Upper lobe of left lung (tissue), 6 donors: ENCODE data around the gene CD300LG. TPM values are rescaled to one million over a fixed set of nuclear protein-coding genes. Genes with fewer than 3 reads are reported as not detected.
A peak's percentile ranks its signal among the peaks of the same experiment; 100 is the strongest.

Experiments
- ATAC-seq, 2 donors: fragments of 200-7000 bp; cut with Tn5 transposase; one replicate each; pipeline ENCODE4 v1.9.1; 2022; ENCODE audit warnings: mild to moderate bottlenecking in 2 of 2, moderate library complexity in 2 of 2; ENCODE audit not compliant: low FRiP score in 2 of 2
- DNase-seq, 2 donors: peaks; one replicate each; pipeline ENCODE4 v3.0.0-alpha.2; 2019 to 2020
- H3K27ac ChIP-seq, 4 donors: fragments of 200-600 bp; sonication (generic); one replicate each; pipeline ENCODE4 v1.5.1; 2016 to 2019
- H3K27me3 ChIP-seq, 4 donors: fragments of 200-600 bp; sonication (generic); one replicate each; pipeline ENCODE4 v1.5.1; 2017 to 2019
- H3K36me3 ChIP-seq, 4 donors: fragments of 200-600 bp; sonication (generic); one replicate each; pipeline ENCODE4 v1.5.1; 2016 to 2019
- H3K4me1 ChIP-seq, 4 donors: fragments of 200-600 bp; sonication (generic); one replicate each; pipeline ENCODE4 v1.5.1; 2018 to 2019
- H3K4me3 ChIP-seq, 4 donors: fragments of 200-600 bp; sonication (generic); one replicate each; pipeline ENCODE4 v1.5.1; 2017 to 2019; ENCODE audit warnings: mild to moderate bottlenecking in 2 of 4, moderate library complexity in 1 of 4
- H3K9me3 ChIP-seq, 4 donors: fragments of 200-600 bp; sonication (generic); one replicate each; pipeline ENCODE4 v1.5.1; 2018 to 2019
- CTCF ChIP-seq, 6 experiments: fragments of 450-650 bp in 4 of 6; fragments of 200-600 bp in 2 of 6; sonication (generic) in 2 of 6; IDR thresholded peaks; one replicate each; pipeline ENCODE4 v1.5.1; 2016 to 2019; ENCODE audit warnings: antibody characterized with exemption in 6 of 6
- EP300 ChIP-seq, 4 donors: sonication (generic); formaldehyde crosslinking; IDR thresholded peaks; one replicate each; pipeline ENCODE4 v1.5.1; 2017; ENCODE audit warnings: antibody characterized with exemption in 4 of 4, control low read depth in 2 of 4
- POLR2A ChIP-seq, 4 donors: fragments of 450-650 bp; IDR thresholded peaks; one replicate each; pipeline ENCODE4 v1.5.1; 2016 to 2017; ENCODE audit warnings: antibody characterized with exemption in 4 of 4, mild to moderate bottlenecking in 2 of 4
- POLR2AphosphoS5 ChIP-seq, 2 donors: sonication (generic); formaldehyde crosslinking; IDR thresholded peaks; one replicate each; pipeline ENCODE4 v1.5.1; 2017; ENCODE audit warnings: antibody characterized with exemption in 2 of 2
- WGBS, 2 donors: methylation state at CpG; one replicate each; pipeline ENCODE4 v1.1.5; 2017 to 2018; 5-methylcytosine and 5-hydroxymethylcytosine counted together
- total RNA-seq, 6 donors: library from RNA; depleted of rRNA in 4 of 6; stranded (reverse); fragments of >200 nt in 4 of 6; gene quantifications; one replicate each; pipeline versions ENCODE4 v1.1.0 to v1.2.1, GENCODE V29; 2016 to 2021
- donor health status: DM: no; HTN: no; CAD: no; lungs with moderate emphysema.
- donor health status: DM: no; HTN: yes; CAD: no; lungs with severe emphysema.

CD300LG gene
- total RNA-seq, 6 donors from 2014 or later = 0.71 to 65.9 (median 7.8) TPM

GRCh38 chr17:43831633-43832032 is 15.3 kb upstream of the CD300LG start:
- WGBS, 2 donors = 59 to 100% methylated on average over 1 to 8 of the region's 8 CpGs
- DNase-seq (peak in 1 of 2 donors; percentile 89), ATAC-seq (peak in 1 of 2 donors; percentile 50)
- Histone ChIP-seq H3K27me3 (peaks cover 0 to 7% (median 0%) of the 10 kb centered on the region in 4 donors), H3K4me3 (peak overlapping the region in 3 of 4 donors; percentile 69 to 87 (median 87)), H3K27ac (peak overlapping the region in 3 of 4 donors; percentile 75 to 90 (median 84)), H3K36me3 (peaks cover 0 to 40% (median 12%) of the 10 kb centered on the region in 4 donors), H3K9me3 (no peaks in the 10 kb centered on the region), H3K4me1 (peaks cover 26 to 43% (median 35%) of the 10 kb centered on the region in 4 donors)
- TF ChIP-seq EP300 (IDR thresholded peaks at IDR 0.05) (no peak), POLR2A (IDR thresholded peaks at IDR 0.05) (peak in 1 of 4 donors; percentile 10)

GRCh38 chr17:43832168-43832975 is 14.6 kb upstream of the CD300LG start:
- ATAC-seq = peak; percentile 20 to 88
- Histone ChIP-seq H3K27ac (peak overlapping the region; percentile 75 to 90 (median 81)), H3K9me3 (no peaks in the 10 kb centered on the region), H3K4me3 (peak overlapping the region; percentile 38 to 87 (median 78)), H3K4me1 (peaks cover 26 to 43% (median 35%) of the 10 kb centered on the region in 4 donors), H3K36me3 (peaks cover 0 to 34% (median 9%) of the 10 kb centered on the region in 4 donors), H3K27me3 (peaks cover 0 to 7% (median 0%) of the 10 kb centered on the region in 4 donors)
- no peak for TF ChIP-seq POLR2A (IDR thresholded peaks at IDR 0.05)
- TF ChIP-seq EP300 (IDR thresholded peaks at IDR 0.05) = no peak
- no peak for TF ChIP-seq POLR2AphosphoS5 (IDR thresholded peaks at IDR 0.05)
- TF ChIP-seq CTCF (IDR thresholded peaks at IDR 0.05) = no peak
- DNase-seq = peak; percentile 64 to 93
- 26 to 42% methylated on average over 7 to 13 of the region's 51 CpGs for WGBS, 2 donors

DNA sequence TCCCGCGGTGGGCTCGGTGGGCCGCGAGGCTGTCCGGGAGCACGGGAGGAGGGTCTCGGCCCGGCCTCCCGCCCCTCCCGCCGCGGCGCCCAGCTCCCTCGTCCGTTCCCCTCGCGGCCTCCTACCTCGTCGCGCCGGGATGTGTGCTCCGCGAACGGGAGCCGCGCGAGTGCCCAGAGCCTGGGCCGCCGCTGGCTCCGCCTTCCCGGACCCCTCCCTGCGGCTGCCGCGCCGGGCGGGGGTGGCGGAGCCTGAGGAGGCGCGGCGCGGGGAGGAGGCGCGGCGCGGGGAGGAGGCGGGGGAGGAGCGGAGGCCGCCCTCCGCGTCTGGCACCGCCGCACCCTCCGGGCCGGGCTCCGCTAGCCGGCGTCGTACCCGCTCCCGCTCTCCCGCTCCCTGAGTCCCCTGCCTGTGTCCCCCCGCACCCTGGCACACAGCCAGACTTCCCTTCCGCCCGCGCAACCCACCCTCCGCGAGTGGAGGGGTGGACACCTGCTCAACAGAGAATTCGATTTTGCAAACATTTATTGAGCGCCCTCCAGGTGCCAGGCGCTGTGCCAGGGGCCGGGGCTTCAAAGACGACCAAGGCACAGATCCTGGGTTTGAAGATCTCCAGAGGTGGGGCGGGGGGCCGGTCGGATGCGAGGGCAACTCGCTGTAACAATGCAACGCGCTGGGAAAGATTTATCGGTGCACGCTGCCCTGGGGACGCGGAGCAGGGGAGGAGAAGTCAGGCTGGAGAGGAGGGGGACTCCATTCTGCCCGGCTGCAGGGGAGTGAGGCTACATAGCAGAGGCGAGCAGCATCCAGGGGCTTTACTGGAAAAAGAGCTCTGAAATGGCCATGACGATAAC is 13.8 kb upstream of the CD300LG start, which contains the start of gene MPP3:
TSS of gene MPP3 (minus strand) at position 171 of the 854 bp plus-strand sequence. CDS start 1,240 bp downstream, outside the sequence.
- Histone ChIP-seq H3K27ac (peak within 1 kb of the TSS; percentile 75 to 90 (median 81)), H3K36me3 (peaks cover 0 to 31% (median 6%) of the 10 kb centered on the region in 4 donors), H3K4me3 (peak within 1 kb of the TSS; percentile 38 to 87 (median 78)), H3K9me3 (no peaks in the 10 kb centered on the region), H3K4me1 (peaks cover 26 to 43% (median 31%) of the 10 kb centered on the region in 4 donors), H3K27me3 (peaks cover 0 to 7% (median 0%) of the 10 kb centered on the region in 4 donors)
- DNase-seq (peak; percentile 77 to 94), ATAC-seq (peak; percentile 84 to 96)
- WGBS, 2 donors = 5 to 6% methylated on average over 14 to 57 of the region's 87 CpGs
- TF ChIP-seq EP300 (IDR thresholded peaks at IDR 0.05) = no peak
- TF ChIP-seq POLR2AphosphoS5 (IDR thresholded peaks at IDR 0.05) = peak; percentile 55 to 84
- no peak for TF ChIP-seq CTCF (IDR thresholded peaks at IDR 0.05)
- TF ChIP-seq POLR2A (IDR thresholded peaks at IDR 0.05) = peak in 3 of 4 donors; percentile 31 to 80 (median 67)

DNA sequence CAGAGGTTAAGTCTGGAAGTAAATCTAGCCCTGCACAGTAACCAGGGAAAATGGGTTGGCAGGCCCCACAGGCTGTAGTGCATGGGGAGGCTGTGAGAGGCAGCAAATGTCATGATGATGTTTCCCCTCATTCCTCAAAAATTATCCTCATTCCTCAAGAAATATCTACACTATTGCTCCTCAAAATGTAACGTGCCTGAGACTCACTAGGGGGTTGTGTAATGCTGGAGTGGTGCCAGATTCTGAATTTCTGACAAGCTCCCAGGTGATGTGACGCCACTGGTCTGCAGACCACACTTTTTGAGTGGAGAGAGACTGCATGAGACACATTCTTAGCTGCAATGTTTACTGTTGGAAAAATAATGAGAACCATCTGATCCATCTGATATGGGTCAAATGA is 12.9 kb upstream of the CD300LG start:
- peaks cover 0 to 22% (median 6%) of the 10 kb centered on the region in 4 donors for H3K36me3 ChIP-seq
- H3K27me3 ChIP-seq = peaks cover 0 to 7% (median 0%) of the 10 kb centered on the region in 4 donors
- DNase-seq (no peak), ATAC-seq (no peak)
- no peak overlapping the region for H3K4me3 ChIP-seq
- WGBS, 2 donors = 31 to 59% methylated on average over 2 of the region's 2 CpGs
- TF ChIP-seq POLR2A (IDR thresholded peaks at IDR 0.05) (no peak), POLR2AphosphoS5 (IDR thresholded peaks at IDR 0.05) (no peak), EP300 (IDR thresholded peaks at IDR 0.05) (no peak)
- no peak overlapping the region for H3K27ac ChIP-seq
- peaks cover 20 to 43% (median 27%) of the 10 kb centered on the region in 4 donors for H3K4me1 ChIP-seq
- no peaks in the 10 kb centered on the region for H3K9me3 ChIP-seq

DNA sequence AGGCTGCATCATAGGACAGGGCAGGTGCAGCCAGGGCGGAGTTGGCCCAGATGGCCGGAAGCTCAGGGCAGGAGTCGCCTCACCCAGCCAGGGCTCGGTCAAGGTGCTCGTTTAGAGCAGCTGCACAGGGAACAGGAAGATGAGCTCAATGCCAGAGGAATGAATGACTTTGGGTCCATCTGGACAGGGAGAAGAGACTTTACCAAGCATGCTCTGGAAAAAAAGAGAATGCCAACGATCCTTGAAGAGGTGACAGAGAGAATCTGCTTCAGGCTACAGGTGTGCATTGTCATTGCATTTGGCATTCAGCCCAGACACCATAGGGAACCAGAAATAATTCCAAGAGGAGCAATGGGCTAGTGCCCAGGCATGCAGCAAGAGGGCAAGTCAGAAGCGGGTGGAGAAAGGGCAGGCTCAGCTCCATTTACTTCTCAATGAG is 7.3 kb upstream of the CD300LG start:
- Histone ChIP-seq H3K27me3 (no peaks in the 10 kb centered on the region), H3K36me3 (no peaks in the 10 kb centered on the region), H3K27ac (peak overlapping the region in 1 of 4 donors; percentile 44), H3K4me1 (peaks cover 9 to 25% (median 12%) of the 10 kb centered on the region in 4 donors), H3K9me3 (no peaks in the 10 kb centered on the region), H3K4me3 (no peak overlapping the region)
- 35 to 45% methylated on average over 7 of the region's 7 CpGs for WGBS, 2 donors
- DNase-seq (peak in 1 of 2 donors; percentile 65), ATAC-seq (peak in 1 of 2 donors; percentile 34)
- TF ChIP-seq POLR2AphosphoS5 (IDR thresholded peaks at IDR 0.05) (no peak), POLR2A (IDR thresholded peaks at IDR 0.05) (no peak), CTCF (IDR thresholded peaks at IDR 0.05) (no peak), EP300 (IDR thresholded peaks at IDR 0.05) (no peak)
